Measurements from ENCODE around the gene POLN.

DNA sequence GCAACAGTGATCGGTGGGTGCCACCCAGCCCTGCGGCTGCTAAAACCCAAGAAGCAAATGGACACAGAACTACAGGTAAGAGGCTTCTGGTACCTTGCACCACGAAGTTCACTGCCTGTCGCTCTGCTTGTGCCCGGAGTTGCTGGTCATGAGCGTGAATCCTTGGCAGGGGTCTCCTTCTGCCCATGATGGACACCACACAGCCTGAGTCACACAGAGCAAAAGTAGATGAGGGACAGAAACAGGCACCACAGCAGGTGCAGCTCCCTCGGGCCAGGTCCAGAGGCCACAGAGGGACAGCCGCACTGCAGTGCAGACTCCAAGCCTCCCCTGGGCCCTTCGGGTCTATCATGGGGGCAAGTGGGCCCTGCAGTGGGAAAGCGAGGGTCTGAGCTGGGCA, 160.4 kb downstream of the POLN start:
- TF ChIP-seq, protein P1, sequence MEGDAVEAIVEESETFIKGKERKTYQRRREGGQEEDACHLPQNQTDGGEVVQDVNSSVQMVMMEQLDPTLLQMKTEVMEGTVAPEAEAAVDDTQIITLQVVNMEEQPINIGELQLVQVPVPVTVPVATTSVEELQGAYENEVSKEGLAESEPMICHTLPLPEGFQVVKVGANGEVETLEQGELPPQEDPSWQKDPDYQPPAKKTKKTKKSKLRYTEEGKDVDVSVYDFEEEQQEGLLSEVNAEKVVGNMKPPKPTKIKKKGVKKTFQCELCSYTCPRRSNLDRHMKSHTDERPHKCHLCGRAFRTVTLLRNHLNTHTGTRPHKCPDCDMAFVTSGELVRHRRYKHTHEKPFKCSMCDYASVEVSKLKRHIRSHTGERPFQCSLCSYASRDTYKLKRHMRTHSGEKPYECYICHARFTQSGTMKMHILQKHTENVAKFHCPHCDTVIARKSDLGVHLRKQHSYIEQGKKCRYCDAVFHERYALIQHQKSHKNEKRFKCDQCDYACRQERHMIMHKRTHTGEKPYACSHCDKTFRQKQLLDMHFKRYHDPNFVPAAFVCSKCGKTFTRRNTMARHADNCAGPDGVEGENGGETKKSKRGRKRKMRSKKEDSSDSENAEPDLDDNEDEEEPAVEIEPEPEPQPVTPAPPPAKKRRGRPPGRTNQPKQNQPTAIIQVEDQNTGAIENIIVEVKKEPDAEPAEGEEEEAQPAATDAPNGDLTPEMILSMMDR (IDR thresholded peaks at IDR 0.05; ENCODE audit: low read depth, low read length): no peak
- TF ChIP-seq POLR2A (IDR thresholded peaks at IDR 0.05; ENCODE audit: extremely low read depth, insufficient read length): no peak
